Muscle layer of colon (tissue), 2 donors: ENCODE data around the gene HELZ.

Experiments
- H3K27ac ChIP-seq: one replicate; pipeline ENCODE4 v1.7.0; 2013; ENCODE audit warnings: low read depth, mild to moderate bottlenecking, low read length, moderate library complexity
- H3K27me3 ChIP-seq, 2 donors: one replicate each; pipeline ENCODE4 v1.7.0; 2013; ENCODE audit warnings: low read length in 2 of 2, mild to moderate bottlenecking in 2 of 2; ENCODE audit not compliant: insufficient read depth in 2 of 2, control insufficient read depth in 1 of 2
- H3K36me3 ChIP-seq: one replicate; pipeline ENCODE4 v1.7.0; 2013; ENCODE audit warnings: mild to moderate bottlenecking, low read length; ENCODE audit not compliant: insufficient read depth
- H3K4me1 ChIP-seq: one replicate; pipeline ENCODE4 v1.7.0; 2013; ENCODE audit warnings: mild to moderate bottlenecking, low read length; ENCODE audit not compliant: insufficient read depth
- H3K4me3 ChIP-seq, 2 donors: one replicate each; pipeline ENCODE4 v1.7.0; 2013; ENCODE audit warnings: low read length in 2 of 2, low read depth in 1 of 2, mild to moderate bottlenecking in 1 of 2, moderate library complexity in 1 of 2
- H3K9ac ChIP-seq: one replicate; pipeline ENCODE4 v1.7.0; 2013; ENCODE audit warnings: low read length
- H3K9me3 ChIP-seq: one replicate; pipeline ENCODE4 v1.7.0; 2013; ENCODE audit warnings: mild to moderate bottlenecking, low read length
- donor health status: abdominal sarcoma.
- donor health status: Adenocarcinoma of cecum.

HELZ gene

DNA sequence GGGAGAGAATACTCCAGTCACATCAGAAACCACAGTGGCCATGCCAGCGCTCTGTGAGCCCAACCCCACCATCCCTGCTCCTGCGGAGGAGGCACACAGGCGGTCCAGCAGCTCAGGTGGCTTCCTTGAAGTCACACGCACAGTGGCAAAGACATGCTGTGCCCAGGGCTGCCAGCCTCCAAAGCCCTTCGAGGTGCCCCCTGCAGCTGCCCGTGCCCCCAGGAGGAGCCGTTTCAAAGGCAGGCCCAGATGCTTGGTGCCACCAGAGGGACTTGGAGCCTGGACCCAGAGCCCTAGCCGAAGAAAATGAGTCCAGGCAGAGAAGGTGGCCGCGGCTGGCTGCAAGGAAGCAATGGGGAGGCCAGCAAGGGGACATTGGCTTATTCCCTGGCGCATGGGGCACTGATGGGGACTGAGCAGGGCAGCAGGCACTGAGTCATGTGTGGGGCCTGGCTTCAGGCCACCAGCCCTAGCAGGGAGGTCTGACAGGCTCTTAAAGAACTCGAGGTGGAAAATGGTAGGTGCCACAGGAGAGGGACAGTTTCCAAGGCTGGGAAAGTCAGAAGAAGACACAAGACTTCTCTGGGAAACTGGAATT lies 217.9 kb downstream of the HELZ start:
- Histone ChIP-seq H3K4me3 (no peak overlapping the region), H3K27me3 (no peaks in the 10 kb centered on the region), H3K4me1 (no peaks in the 10 kb centered on the region), H3K36me3 (no peaks in the 10 kb centered on the region), H3K9me3 (no peaks in the 10 kb centered on the region), H3K27ac (no peak overlapping the region), H3K9ac (no peak overlapping the region)

DNA sequence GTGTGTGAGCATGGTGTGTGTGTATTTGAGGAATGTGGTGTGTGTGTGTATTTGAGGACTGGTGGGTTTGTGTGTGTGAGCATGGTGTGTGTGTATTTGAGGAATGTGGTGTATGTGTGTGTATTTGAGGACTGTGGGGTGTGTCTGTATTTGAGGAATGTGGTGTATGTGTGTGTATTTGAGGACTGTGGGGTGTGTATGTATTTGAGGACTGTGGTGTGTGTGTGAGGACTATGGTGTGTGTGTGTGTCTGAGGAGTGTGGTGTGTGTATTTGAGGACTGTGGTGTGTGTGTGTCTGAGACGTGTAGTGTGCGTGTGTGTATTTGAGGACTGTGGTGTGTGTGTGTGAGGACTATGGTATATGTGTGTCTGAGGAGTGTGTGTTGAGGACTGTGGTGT lies 218.7 kb downstream of the HELZ start:
- no peaks in the 10 kb centered on the region for H3K36me3 ChIP-seq
- no peak overlapping the region for H3K27ac ChIP-seq
- no peak overlapping the region for H3K9ac ChIP-seq
- H3K4me1 ChIP-seq, result no peaks in the 10 kb centered on the region
- no peaks in the 10 kb centered on the region for H3K27me3 ChIP-seq
- H3K9me3 ChIP-seq, result no peaks in the 10 kb centered on the region
- H3K4me3 ChIP-seq, result no peak overlapping the region

DNA sequence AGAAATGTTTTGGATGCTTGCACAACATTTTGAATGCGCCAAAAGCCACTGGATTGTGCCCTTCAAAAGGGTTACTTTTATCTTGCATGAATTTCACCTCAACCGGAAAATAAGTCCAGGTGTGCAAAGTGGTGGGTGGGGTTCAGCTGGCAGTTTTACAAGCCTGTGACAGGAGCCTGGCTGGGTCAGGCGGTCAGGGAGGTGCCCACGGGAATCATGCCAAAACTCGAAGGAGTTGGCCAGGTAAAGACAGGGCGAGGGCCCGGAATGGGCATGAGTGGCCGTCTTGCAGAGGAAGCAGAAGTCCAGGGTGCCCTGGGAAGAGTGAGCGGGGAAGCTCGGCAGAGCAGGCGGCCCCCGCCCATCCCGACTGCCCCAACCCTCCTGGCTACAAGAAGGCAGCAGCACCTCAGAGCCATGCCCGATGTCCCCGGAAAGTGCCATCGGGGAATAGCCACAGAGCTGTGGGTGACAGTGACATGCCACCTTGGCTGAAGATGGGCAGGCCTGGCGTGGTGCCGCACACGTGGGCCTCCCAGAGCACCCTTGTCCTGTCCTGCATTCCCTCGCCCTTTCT lies 219.7 kb downstream of the HELZ start:
- H3K4me1 ChIP-seq, result no peaks in the 10 kb centered on the region
- H3K27me3 ChIP-seq, result no peaks in the 10 kb centered on the region
- no peak overlapping the region for H3K27ac ChIP-seq
- no peaks in the 10 kb centered on the region for H3K9me3 ChIP-seq
- no peak overlapping the region for H3K9ac ChIP-seq
- no peaks in the 10 kb centered on the region for H3K36me3 ChIP-seq
- H3K4me3 ChIP-seq, result no peak overlapping the region

DNA sequence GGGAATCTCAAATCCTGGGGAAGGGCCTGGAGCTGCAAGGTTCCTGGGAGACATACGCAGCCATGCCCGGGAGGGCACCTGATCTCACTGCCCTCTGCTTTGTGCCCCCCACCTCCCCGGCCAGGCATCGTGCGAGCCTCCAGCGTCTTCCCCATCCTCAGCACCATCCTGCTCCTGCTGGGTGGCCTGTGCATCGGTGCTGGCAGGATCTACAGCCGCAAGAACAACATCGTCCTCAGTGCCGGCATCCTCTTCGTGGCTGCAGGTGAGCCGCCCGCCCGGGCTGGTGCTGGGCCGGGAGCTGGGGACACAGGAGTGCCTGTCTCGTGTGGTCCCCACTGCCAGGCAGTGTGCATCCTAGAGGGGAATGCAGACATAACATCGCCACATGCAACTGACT lies 220.3 kb downstream of the HELZ start:
- Histone ChIP-seq H3K27me3 (no peaks in the 10 kb centered on the region), H3K4me3 (no peak overlapping the region), H3K27ac (no peak overlapping the region), H3K4me1 (no peaks in the 10 kb centered on the region), H3K36me3 (no peaks in the 10 kb centered on the region), H3K9ac (no peak overlapping the region), H3K9me3 (no peaks in the 10 kb centered on the region)

DNA sequence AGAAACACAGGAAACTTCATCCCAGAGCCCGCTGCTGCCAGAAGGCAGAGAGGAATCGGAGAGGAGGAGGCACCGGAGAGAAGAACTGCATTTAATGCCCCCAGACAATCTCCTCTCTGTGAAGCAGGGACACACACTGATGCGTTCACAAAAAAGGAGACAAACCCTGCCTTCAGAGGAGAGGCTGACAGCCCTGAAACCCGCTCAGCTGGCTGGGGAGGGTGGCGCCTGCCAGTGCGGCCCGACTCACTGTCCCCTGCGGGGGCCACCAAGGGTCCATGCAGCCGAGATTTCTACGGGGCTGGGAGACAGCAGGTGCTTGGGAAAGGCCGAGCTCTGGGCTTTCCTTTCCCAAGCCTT lies 222.6 kb downstream of the HELZ start:
- no peak overlapping the region for H3K4me3 ChIP-seq
- H3K27ac ChIP-seq, result no peak overlapping the region
- H3K9ac ChIP-seq, result no peak overlapping the region
- H3K9me3 ChIP-seq, result no peaks in the 10 kb centered on the region
- H3K27me3 ChIP-seq, result no peaks in the 10 kb centered on the region
- H3K36me3 ChIP-seq, result no peaks in the 10 kb centered on the region
- H3K4me1 ChIP-seq, result no peaks in the 10 kb centered on the region

DNA sequence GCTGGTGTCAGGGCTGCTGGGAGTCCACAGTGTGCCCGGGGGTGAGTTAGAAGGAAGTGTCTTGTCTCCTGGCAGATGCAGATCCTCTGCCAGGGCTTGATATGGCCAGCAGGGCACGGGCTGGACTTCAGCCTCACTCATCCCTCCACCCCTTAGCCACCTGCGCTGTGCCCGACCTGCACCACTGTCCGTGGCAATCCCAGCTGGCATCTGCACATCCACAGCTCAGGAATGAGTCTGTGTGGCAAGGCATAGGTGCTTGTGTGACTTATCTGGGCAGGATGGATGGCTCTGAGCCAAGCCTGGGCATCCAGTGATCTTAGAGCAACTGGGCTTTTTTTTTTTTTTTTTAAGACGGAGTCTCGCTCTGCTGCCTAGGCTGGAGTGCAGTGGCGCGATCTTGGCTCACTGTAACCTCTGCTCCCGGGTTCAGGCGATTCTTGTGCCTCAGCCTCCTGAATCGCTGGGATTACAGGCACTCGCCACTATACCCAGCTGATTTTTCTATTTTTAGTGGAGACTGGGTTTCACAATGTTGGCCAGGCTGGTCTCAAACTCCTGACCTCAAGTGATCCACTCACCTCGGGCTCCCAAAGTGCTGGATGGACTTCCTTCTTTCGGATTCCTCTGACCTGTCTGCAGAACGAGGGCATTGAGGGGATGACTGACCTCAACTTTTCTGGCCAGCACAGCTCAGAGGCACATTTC lies 223.1 kb downstream of the HELZ start:
- Histone ChIP-seq H3K36me3 (no peaks in the 10 kb centered on the region), H3K9me3 (no peaks in the 10 kb centered on the region), H3K9ac (no peak overlapping the region), H3K4me3 (no peak overlapping the region), H3K4me1 (no peaks in the 10 kb centered on the region), H3K27me3 (no peaks in the 10 kb centered on the region), H3K27ac (no peak overlapping the region)

DNA sequence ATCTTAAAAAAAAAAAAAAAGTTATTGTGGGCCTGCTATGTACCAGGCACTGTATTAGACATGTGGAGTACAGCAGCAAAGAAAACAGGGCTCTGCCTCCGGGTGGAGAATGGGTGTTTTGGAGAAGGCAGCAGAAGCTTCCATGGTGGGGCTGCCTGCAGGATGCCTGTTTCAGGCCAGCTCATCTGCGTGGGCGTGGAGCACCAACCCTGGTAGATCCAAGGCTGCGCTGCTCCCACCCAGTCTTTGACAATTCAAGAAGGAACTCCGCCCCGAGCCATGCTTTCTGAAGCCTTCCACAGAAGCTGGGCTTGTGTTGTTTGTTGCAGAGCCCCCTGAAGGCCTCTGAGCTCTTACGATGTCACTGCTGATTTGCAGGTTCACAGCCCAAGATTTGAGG lies 223.8 kb downstream of the HELZ start:
- Histone ChIP-seq H3K36me3 (no peaks in the 10 kb centered on the region), H3K9me3 (no peaks in the 10 kb centered on the region), H3K4me3 (no peak overlapping the region), H3K9ac (no peak overlapping the region), H3K27me3 (no peaks in the 10 kb centered on the region), H3K27ac (no peak overlapping the region), H3K4me1 (no peaks in the 10 kb centered on the region)
